Measurements from ENCODE around the gene DST. TPM values are rescaled to one million over a fixed set of nuclear protein-coding genes. Genes with fewer than 3 reads are reported as not detected.

DST gene
- polyA plus RNA-seq (ENCODE audit: insufficient read length in 4 of 4), result 100 to 1,000 TPM; 196 to 234 (median 215) TPM

DNA sequence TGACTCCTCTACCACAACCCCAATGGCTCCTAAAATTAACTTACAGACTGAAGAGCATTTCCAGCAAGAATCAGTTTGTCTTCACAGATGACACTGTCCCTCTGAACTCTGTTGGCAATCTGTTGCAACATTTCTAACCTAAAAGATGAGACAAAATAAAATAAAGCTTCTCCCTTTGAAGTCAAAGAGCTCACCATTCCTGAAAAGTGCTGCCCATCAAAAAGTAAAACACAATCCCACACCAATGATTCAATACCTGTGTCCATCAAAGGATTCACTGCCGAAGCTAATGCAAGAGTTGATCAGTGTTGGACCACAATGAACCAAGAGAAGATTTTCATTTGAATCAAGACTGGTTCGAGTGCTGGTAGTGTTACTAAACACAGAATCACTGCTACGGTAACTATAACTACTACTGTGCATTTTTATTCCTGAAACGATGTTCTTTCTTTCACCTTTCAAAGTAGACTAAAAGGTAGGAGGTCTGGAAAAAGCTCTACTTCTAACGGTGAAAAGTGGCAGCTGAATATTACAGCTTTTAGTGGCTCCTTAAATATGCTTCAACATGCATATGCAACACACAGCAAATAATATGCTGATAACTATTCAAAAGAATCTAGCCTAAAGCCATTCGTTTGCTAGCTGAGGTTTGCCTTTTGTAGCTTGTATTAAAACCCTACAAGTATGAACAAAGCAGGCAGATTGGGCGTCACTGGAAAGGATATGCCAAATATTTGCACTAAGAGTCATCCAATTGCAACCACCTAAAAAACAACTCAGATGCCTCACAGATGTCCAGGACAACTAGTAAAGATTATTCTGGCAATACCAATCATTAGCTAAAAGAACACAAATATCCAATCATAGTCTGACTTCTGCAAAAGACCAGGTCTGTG lies at the start of gene DST:
Gene DST, minus strand, starts transcription at position 524 of the 896 bp plus-strand sequence.
- no peak for DNase-seq (ENCODE audit: low read depth in 4 of 4, low spot score in 2 of 4)

DNA sequence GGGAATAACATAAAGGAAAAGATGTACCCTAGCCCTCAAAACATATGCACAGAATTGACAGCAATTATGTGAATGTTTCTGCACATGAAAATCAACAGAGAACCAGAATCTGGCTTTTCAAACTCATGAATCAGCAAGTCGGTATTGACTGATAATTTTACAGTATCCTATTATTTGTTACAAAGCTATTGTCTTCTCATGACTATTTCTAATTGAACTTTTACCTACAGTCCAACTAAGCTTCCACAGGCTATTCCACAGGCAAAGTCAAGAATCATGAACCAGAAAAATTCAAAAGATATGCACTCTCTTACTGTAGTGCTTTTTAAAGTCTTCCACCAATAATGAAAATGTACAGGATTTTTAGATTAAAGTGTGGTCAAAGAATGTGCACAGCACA lies 49.1 kb upstream of the DST start:
- DNase-seq (ENCODE audit: low read depth in 4 of 4, low spot score in 2 of 4), result no peak

DNA sequence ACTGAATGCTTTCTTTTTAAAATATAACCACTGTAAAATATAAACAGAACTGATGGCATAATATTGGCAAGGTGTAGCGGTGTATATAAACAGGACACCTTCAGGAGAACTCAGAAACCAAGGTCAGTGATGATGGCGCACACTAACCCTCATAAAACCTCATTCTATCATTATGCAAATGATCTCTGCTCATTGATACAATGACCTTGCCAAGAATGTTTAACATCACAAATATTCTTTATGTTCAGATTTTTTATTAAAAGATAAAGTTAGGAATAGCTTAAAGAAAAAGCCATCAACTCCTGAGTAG lies 48.6 kb upstream of the DST start:
- DNase-seq (ENCODE audit: low read depth in 4 of 4, low spot score in 2 of 4), result no peak

DNA sequence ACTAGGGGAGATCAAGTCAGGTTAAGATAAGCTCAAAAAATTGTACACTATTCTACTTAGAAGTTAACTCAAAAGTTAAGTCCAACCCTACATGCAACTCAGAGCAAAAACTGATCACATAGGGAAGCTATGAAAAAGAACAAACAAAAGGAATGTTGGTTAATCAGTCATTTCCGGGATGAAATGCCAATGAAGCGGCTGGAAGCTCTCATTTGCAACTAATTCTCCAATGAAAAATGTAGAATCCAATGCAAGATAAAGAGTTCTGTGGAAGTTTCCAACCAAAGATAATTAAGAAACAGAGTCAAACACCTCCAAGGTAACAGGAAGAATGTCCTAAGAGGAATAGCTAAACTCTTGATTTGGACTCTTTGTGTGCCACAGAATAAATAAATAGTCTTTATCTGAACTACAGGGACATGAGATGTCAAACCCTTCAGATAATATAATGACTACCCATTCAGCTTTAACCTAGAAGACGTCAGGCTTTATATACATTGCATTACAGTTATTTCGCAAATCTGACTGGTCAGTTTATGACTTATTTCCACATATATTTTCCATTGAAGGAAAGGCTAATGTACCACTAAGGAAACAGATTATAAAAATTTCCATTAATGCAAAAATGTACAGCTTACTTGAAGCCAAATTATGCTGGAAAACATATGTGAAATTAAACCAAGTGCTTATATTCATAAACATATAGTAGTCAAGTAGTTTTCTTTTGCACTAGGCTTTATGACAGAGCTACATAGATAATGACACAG lies 48.0 kb upstream of the DST start:
- no peak for DNase-seq (ENCODE audit: low read depth in 4 of 4, low spot score in 2 of 4)

DNA sequence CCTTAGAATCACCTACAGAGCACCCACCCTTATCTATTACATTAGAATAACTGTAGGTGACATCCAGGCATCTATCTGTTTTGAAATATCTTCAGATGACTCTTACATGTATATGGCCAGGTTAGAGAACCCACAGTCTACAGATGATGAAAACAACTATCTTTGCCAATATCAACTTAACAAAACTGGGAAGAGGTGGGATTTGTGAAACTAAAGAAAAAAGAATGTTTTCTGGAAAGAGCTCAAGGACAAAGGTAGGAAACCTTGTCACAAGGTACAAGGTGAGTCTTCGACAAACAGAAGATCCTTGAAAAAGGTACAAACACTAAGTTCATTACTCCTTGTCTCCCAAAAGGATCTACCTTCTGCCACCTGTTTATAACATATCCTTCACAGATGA lies 47.0 kb upstream of the DST start:
- no peak for DNase-seq (ENCODE audit: low read depth in 4 of 4, low spot score in 2 of 4)

DNA sequence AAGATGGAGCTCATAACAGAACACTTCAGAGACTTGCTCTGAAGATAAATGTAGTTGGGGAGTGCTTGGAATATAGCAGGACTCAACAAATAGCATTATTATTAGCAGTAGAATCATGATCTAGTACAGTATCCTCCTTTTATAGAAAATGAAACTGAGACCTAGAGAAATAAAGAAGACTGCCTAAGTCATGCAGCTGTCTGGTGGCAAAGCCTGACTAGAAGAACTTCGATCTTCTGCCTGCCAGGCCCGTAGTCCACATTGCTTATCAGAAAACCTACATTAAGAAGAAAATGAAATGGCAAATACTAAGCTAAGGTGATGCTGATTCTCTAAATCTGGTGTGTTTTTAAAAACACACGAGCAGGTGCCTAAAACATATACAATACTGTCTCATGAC lies 46.4 kb upstream of the DST start:
- no peak for DNase-seq (ENCODE audit: low read depth in 4 of 4, low spot score in 2 of 4)

DNA sequence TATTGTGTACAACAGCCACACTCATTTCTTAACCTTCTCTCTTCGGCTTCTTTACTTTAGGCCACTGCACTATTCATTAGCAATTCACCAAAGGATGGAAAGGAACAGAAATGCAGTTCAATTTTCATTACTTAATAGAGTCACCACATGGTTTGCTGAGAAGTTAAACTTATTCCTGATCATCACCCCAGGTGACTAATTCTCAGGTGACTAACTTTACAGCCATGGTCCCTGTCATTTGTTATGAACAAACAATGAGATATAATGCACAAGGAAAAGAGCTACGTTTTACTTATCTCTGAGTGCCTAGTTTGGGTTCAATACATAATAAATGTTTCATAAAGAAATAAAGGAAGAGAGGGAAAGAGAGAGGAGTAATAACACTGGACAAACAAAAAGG lies 45.8 kb upstream of the DST start:
- DNase-seq (ENCODE audit: low read depth in 4 of 4, low spot score in 2 of 4), result no peak

DNA sequence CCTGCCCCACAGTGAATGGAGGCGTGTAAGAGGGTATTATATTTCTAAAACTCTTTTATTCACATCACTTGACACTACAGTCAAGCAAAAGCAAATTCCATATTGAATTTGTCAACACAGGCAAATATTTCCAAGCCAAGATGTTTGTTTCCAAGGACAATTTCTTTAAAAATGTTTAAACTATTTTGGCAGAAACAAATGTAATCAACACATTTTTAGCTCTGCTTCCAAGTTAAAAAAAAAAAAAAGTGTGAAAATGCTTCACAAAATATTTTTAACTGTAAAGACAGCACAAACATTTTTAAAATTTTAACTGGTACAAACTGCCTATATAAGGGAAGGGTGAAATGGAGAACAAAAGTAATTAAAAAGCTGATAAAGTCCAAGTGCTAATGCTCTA lies 44.9 kb upstream of the DST start:
- no peak for DNase-seq (ENCODE audit: low read depth in 4 of 4, low spot score in 2 of 4)

DNA sequence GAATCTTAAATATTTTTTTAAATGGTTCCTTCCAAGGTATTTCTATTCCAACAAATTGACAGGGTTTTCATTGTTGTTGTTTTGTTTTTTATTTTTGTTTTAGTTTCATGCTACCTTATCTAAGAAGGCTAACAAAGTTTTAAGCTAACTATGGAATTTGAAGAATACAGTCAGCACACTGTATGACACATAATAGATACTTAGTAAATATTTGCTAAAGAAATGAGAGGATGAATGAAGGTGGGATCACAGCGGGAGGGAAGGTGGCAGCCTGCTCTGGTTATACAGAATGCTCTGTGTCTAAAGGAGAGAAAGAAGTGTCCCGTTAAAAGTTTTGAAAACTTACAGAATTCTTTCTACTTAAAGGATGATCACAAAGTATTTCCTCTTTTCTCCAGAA lies 43.7 kb upstream of the DST start:
- no peak for DNase-seq (ENCODE audit: low read depth in 4 of 4, low spot score in 2 of 4)

DNA sequence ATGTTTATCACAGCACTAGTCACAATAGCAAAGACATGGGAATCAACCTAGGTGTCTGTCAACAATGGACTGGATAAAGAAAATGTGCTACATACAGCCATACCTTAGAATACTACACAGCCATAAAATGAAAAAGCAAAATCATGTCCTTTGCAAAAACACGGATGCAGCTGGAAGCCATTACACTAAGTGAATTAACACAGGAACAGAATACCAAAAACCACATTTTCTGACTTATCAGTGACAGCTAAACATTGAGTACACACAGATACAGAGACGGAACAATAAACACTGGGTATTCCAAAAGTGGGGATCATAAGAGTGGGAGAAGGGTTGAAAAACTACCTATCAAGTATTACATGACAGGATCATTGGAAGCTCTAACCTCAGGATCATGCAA lies 43.3 kb upstream of the DST start:
- DNase-seq (ENCODE audit: low read depth in 4 of 4, low spot score in 2 of 4), result no peak

DNA sequence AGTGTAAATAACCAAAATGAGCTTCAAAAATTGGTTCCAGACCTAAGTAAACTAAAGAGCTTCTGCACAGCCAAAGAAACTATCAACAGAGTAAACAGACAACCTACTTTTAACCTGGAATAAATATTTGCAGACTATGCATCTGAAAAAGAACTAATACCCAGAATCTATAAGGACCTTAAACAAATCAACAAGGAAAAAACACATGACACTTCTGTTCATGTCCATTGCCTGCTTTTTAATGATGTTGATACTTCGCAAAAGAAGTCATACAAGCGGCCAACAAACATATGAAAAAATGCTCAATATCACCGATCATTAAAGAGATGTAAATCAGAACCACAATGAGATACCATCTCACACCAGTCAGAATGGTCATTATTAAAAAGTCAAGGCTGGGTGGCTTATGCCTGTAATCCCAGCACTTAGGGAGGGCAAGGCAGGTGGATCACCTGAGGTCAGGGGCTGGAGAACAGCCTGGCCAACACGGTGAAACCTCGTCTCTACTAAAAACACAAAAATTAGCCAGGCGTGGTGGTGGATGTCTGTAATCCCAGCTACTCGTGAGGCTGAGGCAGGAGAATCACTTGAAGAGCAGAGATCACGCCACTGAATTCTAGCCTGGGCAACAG lies 42.5 kb upstream of the DST start:
- no peak for DNase-seq (ENCODE audit: low read depth in 4 of 4, low spot score in 2 of 4)

DNA sequence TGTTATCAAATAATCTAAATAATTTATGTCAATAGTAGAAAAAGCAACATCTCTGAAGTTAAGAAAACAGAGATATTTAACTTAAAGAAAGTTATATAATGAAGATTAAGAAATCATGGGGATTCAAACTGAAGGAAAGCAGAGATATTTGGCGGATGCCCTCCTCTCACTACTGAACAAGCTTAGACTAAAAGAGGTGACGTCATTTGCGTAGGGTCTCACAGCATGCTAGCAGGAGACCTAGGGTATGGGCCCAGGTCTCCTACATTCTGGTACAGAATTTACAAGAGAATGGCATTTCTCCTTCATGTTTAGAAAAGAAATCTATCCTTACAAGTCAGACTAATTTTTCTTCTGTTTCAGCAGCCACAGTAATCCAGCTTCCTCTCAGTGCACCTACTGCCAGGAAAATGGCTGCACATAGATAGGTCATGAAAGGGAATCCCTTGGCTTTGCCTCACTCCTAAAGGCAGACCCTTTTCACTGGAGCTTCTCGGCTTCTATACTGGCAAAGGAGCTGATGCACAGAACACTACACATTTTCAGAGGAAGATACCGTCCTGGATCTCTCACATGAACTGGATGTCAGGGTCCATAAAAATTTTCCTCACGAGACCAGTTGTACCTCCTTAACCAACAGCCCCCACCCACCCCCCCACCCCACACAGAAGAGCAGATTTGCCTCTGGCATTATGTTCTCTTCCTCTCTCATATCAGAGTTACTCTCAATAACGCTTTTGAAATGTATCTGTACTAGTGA lies 41.8 kb upstream of the DST start:
- no peak for DNase-seq (ENCODE audit: low read depth in 4 of 4, low spot score in 2 of 4)

DNA sequence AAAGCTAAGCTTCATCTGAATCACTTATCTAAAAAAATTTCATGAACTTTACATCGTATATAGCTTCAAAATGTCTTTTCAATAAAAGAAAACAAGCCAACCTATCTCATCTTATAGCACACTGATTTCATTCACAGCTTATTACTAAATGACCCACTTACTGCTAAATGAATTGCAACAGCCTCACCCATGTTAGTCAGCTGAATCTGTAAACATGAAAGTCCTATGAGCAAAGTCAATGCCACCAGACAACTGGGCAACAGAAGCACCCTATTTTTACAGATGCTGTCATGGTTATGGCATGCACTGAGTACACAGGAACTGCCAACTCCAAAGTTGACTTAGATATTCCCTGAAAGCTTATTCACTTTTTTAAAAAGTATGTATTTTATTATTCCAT lies 41.2 kb upstream of the DST start:
- DNase-seq (ENCODE audit: low read depth in 4 of 4, low spot score in 2 of 4), result no peak

DNA sequence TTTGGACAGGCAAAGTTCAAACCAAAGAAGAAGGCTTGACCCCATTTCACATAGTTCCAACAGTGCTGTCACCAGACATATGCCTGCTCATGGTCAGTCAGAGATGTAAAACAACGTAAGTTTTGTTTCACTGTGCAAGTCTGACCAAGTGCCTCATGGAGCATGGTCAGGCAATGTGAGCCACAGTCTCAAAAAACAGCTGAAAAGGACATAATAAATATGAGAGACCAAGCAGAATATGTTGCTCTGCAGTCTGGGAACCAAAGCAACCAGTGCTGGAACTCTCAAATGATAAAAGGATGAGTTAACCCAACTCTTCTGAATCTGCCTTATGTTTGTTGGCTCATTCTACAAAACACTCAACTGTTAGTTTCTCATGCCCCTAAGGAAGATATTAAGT lies 39.9 kb upstream of the DST start:
- DNase-seq (ENCODE audit: low read depth in 4 of 4, low spot score in 2 of 4), result no peak

DNA sequence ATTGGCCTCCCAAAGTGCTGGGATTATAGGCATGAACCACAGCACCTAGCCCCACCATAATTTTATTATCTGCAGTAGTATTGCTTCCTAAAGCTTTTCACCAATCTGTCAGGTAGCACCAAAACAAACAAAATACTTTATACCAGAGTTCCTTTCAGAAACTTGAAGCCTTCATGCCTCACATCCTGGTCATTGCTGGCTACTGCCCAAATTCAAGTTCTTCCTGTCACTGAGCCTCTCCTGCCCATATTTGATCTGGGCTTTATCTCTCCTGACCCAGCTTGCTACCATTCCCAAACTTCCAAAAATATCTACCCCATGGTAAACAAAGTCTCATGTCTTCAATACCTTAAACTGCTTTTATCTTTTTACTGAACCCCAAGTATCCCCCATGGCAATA lies 34.9 kb upstream of the DST start:
- DNase-seq (ENCODE audit: low read depth in 4 of 4, low spot score in 2 of 4), result no peak

DNA sequence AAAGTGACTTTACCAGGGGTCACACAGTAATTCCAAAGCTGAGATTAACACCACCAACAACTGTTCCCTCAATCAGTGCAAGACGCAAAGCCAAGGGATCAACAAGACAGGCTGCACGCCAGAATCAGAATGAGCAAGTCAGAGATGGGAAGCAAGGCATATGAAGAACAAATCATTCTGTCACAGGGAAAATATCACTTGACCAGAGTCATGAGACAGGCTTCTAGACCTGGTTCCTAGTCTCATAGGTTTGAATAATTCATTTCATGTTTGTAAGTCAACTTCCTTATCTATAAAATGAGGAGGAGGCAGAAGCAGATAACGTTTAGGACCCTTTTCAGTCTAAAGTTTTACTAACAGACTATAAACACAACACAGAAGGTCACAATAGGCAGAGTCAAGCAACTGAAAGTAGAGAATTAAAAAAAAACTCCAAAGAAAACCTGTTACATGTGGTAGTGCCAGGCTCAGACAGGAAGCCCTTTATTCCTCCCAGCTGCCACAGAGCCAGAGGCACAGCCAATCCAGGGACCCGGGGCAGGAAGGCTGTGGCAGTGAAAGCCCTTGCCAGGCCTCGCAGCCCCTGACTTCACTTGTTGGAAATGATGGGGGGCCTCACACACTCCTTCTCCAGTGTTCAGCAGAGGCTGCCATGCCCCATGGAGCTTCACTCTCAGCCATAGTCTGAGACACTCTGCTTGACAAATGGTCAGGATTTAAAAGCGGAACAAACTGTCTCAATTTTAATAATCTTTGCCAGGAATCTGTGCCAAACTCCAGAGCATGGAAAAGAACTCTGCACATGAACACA lies 29.2 kb upstream of the DST start:
- DNase-seq (ENCODE audit: low read depth in 4 of 4, low spot score in 2 of 4), result no peak

DNA sequence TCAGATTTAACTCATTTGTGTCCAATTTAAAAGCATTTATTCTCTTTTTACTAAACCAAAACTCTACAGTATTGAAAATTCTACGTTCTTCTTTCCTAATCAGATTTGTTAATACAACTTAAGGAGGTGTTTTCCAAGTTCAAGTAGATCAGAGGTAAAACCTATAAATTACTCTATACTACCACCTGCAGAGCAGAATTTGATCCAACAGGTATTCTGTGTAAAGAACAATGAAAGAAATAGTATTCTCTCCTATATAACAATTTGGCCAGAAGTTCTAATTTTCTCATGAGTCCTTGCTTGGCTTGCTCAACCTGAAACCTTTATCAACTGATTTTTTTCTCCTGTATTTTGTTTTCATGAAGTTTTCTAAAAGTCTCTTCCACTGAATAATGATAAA lies 28.5 kb upstream of the DST start:
- no peak for DNase-seq (ENCODE audit: low read depth in 4 of 4, low spot score in 2 of 4)

DNA sequence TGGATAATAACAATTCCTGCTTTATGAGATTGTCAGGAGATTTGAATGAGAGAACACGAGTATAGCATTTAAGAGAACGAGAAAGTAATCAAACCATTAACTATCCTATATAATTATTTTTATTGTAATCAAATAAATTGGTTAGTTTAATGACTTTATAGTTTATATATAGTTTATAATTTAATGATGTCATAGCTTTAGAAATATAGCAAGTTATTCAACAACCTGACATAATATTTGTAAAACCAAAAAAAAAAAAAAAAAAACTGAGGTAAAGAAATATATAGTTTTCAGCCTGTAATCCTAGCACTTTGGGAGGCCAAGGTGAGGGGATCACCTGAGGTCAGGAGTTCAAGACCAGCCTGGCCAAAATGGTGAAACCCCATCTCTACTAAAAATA lies 26.4 kb upstream of the DST start:
- no peak for DNase-seq (ENCODE audit: low read depth in 4 of 4, low spot score in 2 of 4)

DNA sequence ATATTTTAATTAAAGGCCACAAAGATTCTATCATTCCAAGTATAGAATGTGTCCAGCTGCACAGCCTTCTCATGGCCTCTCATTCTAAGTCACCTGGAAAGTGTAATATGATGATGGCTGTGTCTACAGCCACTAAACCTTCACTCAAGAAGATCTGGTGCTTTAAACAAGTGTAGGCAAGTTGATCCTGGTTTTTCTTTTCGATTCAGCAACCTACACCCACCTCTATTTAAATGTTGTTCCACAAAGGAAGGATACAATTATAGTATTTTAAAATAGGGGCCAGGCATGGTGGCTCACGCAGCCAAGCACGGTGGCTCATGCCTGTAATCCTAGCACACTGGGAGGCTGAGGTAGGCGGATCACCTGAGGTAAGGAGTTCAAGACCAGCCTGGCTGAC lies 25.5 kb upstream of the DST start:
- no peak for DNase-seq (ENCODE audit: low read depth in 4 of 4, low spot score in 2 of 4)

DNA sequence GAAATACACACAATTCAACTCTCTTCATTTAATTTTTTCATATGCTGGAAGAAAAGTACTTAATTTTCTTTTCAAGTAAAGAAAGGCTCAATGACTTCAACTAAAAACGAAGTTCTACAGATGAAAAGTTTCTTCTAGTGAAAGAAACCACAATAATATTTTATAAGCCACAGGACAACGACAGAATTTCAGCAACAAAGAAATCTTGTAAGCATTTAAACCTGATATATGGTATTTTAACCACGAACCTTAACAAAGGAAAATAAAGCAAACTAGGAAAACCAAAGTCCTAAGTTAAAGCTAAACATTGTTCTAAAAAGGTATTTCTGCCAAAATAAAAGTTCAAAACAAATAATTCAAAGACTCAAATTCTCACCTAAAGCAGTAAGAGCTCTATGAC lies 24.6 kb upstream of the DST start:
- DNase-seq (ENCODE audit: low read depth in 4 of 4, low spot score in 2 of 4), result no peak
